ENCODE results near the gene HDHD3.

DNA sequence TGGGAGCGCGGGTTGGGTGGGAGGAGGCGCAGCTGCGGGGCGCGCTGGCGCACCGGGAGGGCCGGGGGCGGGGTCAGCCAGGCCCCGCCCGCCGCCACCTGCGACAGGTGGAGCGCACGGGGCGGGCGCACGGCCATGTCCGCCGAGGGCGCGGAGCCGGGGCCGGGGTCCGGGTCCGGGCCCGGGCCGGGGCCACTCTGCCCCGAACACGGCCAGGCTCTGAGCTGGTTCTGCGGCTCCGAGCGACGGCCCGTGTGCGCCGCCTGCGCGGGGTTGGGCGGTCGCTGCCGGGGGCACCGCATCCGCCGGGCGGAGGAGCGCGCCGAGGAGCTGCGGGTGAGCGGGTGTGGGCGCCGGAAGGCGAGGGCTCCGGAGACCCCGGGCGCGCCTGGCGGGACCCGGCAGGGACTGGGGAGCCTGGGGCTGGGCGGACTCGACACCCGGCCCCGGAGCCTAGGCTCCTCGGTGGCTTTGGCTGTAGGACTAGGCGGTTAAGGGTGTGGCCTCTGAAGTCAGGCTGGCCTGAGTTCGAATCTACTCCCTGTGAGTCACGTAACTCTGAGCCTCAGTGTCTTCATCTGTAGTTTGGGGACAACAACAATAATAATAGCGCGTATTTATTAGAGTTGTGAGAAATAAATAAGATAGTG lies 27.2 kb downstream of the HDHD3 start, which contains the start of gene BSPRY:
- TF ChIP-seq POLR2AphosphoS5 (IDR thresholded peaks at IDR 0.05; ENCODE audit: low read depth, low read length) = no peak
- TF ChIP-seq POLR2A (IDR thresholded peaks at IDR 0.05; ENCODE audit: low read depth, low read length) = no peak
- no peak for TF ChIP-seq SPI1 (IDR thresholded peaks at IDR 0.05; ENCODE audit: low read depth, low read length)
- no peak for TF ChIP-seq TAF1 (IDR thresholded peaks at IDR 0.05; ENCODE audit: low read depth, low read length)

All from GM12891 (cell line).